Measurements from ENCODE around the gene BABAM2.
"Not testable (repeated sequence)": the region's sequence is repeated elsewhere in the genome, so short reads cannot be mapped to it uniquely, and the experiment has no call there.

- TF ChIP-seq EZH2 (IDR thresholded peaks at IDR 0.05; ENCODE audit: borderline replicate concordance, low read length): not testable (repeated sequence)
- TF ChIP-seq, protein P1, sequence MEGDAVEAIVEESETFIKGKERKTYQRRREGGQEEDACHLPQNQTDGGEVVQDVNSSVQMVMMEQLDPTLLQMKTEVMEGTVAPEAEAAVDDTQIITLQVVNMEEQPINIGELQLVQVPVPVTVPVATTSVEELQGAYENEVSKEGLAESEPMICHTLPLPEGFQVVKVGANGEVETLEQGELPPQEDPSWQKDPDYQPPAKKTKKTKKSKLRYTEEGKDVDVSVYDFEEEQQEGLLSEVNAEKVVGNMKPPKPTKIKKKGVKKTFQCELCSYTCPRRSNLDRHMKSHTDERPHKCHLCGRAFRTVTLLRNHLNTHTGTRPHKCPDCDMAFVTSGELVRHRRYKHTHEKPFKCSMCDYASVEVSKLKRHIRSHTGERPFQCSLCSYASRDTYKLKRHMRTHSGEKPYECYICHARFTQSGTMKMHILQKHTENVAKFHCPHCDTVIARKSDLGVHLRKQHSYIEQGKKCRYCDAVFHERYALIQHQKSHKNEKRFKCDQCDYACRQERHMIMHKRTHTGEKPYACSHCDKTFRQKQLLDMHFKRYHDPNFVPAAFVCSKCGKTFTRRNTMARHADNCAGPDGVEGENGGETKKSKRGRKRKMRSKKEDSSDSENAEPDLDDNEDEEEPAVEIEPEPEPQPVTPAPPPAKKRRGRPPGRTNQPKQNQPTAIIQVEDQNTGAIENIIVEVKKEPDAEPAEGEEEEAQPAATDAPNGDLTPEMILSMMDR (conservative IDR thresholded peaks at IDR 0.05 in 1 of 2, IDR thresholded peaks at IDR 0.05 in 1 of 2; ENCODE audit: extremely low read depth in 1 of 2, insufficient read depth in 1 of 2, low read depth in 1 of 2, low read length in 2 of 2): not testable (repeated sequence)
Observed at GRCh38 chr2:28255231-28255630, 364.7 kb downstream of the BABAM2 start.

All from mammary epithelial cell (primary cell).